Activated CD4-positive, alpha-beta T cell treated with anti-CD3 and anti-CD28 coated beads, Interleukin-2, Interleukin-6, amounts not matched to agents 100 ng/mL and 50 ng/mL, durations not matched to agents 16 hours and 8 hours (primary cell): ENCODE measurements around the gene AASS.

Source experiments
- DNase-seq: peaks from one replicate; pipeline ENCODE4 v3.0.0-alpha.2; 2020

Gene AASS

DNA sequence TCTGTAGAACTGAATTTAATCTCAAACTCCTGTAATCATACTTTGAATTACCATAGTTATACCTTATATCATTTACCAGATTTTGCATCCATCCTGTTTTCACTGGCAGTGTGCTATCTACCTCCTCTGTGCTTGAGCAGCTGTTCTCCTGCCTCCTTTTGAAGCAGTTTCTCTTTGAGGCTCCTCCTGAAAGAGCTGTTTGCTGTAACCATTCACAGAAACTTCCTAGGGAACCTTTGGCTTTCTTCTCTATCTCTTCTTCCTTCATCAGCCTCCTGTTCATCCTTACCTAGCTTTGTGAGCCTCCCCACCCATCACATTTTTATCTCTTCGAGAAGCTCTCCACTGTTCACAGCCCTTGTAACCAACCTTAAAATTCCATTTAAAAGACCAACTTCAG, 108.2 kb downstream of the AASS start:
- DNase-seq: no peak

DNA sequence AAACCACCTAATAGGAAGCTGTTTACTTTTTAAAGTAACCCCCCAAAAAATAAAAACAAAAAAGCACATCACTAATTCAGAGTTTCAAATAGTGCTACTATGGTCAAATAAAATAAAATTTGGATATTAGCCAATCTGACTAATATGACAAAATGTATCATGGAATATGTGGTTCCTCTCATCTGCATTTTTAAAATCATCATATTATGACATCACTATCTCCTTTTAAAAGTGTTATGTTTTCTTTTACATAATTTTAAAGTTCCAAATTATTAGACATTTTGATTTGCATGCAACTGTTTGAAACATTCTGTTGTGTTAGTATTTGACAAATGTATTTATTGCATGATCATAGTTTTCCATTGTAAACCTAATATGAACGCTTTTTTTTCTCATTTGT, 110.4 kb downstream of the AASS start:
- no peak for DNase-seq

DNA sequence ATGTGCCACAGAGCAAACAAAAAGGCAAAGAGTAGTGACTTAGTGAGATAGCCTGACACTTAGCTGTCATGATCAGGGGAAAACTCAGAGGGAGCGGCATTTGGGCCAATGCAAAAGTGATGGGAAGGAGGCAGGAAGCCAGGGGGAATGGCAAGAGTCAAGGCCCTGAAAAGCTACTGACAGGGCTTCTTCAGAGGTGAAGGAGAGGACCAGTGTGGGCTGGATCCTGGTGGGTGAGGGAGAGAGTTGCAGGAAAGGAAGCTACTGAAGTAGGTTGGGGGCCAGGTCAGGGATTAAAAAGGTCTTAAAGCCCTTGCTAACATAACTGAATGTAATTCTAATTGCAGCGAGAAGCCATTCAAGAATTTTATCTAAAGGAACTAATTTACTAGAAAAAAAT, 117.0 kb downstream of the AASS start:
- DNase-seq: no peak
